Mammary epithelial cell (primary cell): Measurements from ENCODE around the gene INPP5A.

Experiments
- CTCF ChIP-seq, 2 donors: IDR thresholded peaks in 1 of 2; conservative IDR thresholded peaks in 1 of 2; 2 replicates each; pipeline ENCODE4 v1.5.1; 2011 to 2012; ENCODE audit warnings: inconsistent platforms in 2 of 2, low read length in 2 of 2, mild to moderate bottlenecking in 2 of 2, control low read depth in 1 of 2, low read depth in 1 of 2; ENCODE audit not compliant: insufficient read depth in 1 of 2; ENCODE audit errors: extremely low read depth in 1 of 2
- EZH2 ChIP-seq: IDR thresholded peaks from 2 replicates; pipeline ENCODE4 v1.6.1; 2012; ENCODE audit warnings: low read length, inconsistent platforms, borderline replicate concordance

DNA sequence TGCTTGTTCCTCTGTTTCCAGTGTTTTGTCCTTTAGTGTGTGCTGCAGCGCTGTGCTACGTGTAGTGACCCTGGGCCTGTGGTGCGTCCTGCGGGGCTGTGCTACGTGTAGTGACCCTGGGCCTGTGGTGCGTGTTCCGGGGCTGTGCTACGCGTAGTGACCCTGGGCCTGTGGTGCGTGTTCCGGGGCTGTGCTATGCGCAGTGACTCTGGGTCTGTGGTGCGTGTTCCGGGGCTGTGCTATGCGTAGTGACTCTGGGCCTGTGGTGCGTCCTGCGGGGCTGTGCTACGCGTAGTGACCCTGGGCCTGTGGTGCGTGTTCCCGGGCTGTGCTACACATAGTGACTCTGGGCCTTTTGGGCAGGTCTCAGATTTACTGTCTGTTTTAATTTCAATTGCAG, 60.1 kb downstream of the INPP5A start:
- no peak for TF ChIP-seq CTCF (conservative IDR thresholded peaks at IDR 0.05 in 1 of 2, IDR thresholded peaks at IDR 0.05 in 1 of 2; ENCODE audit: extremely low read depth in 1 of 2, insufficient read depth in 1 of 2, low read depth in 1 of 2, low read length in 2 of 2)
- TF ChIP-seq EZH2: no peak
